Hematopoietic multipotent progenitor cell treated with erythropoietin and hydrocortisone succinate and interleukin-3 and kit ligand, for 17 days (in vitro differentiated cells): Measurements from ENCODE around the gene AUTS2.

ENCODE experiments used
- DNase-seq: peaks from one replicate; pipeline ENCODE4 v3.0.0-alpha.2; 2015; ENCODE audit warnings: low spot score

The AUTS2 gene

DNA sequence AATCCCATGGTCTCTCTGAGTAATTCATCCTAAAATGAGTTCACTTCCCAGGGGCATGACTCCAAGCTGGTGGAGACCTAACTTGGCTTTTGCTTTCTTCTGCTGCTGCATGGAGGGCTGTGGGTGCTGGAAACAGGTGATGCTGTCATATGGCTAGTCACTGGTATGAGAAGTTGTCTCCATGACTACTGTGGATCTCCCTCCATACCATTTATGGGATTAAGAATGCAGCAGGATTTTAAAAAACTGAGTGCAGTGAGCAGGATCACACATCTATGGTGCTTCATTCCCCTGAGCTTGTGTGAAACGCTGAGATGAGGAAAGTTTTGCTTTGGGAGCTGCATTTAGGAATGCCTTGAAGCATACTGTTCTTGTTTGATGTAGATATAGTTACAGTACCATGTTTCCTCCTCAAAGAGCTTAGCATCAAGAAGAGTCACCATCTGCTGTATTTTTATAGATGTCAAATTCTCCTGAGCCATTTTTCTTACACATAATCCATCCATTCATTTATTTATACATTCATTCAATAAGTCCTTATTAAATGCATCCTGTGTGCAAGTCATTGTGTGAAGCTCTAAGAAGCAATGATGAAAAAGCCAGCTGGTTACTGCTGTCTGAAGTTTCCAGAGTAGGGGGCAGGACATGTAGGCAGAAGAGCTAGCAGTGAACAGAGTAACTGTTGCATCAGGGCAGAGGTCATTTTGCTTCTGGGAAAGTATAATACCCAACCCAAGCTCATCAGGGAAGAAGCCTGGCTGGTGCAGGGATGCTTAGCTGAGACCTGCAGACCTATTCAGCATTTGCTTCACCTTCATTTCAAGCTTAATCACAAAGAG lies 534.8 kb downstream of the AUTS2 start:
- no peak for DNase-seq

DNA sequence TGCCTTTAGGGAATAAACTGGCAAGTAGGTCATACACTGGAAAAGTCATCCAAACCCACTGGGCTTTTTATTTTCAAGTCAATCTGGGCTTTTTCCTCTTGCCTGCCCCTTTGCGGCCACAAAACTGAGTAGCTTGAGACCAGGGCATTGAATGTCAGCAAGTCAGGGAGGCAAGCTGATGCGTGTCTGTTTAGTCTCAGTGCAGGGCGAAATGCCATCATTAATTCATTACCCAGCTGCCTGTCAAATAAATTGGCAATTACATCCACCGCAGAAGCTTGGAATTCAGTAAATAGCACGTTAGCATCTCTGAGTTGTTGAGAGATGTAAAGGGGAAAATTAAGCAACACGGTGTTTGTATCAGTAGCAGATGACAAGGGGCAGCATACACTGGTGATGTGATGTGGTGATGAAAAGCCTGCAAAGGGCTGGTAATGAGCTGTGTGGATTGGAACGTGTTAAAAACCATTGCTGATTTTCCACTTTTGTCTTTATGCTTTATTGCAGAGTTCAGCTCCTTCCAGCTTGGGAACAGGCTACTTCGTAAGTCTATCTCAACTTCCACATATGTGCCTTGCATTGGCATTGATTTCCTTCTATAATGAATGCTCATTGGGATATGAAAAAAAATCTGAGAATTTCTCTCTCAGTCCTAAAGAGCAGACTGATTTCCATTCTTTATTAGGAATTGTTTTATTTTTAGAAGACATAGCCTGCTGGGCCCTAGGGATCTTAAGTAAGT lies 535.9 kb downstream of the AUTS2 start:
- no peak for DNase-seq

DNA sequence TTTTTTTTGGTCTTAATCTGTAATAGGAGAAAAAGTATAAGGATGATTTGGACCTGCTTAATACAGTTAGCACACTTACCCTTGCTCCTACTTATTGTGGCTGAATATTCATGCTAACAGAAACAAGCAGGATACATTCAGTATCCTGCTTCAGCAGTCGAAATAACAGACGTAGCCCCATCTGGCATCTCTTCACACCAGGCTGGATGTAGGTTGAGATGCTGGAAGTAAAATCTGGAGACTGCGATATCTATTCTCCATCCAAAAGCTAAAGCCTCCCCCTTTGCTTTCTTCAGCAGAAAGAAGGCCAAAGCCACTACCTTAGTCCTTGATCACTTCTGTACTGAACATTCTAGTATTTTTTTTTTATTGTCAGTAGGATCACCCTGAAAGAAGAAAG lies 537.4 kb downstream of the AUTS2 start:
- no peak for DNase-seq

DNA sequence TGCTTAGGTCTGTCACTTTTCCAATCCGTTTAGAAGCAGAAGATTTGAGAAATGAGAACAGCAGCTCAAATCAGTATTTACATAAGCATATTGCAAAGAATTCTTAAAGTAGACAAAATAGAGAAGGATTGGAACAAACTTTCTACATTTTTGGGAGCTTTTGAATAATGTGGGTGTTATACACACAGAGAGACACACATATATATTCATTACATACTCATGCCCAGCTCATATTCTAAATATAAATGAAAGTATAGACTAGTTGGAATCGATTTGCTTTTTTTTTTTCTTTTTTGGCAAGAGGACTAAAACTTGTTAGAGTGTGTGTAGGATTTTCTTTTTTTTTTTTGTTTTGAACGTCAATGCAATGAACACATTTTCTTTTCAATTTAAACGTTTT lies 538.9 kb downstream of the AUTS2 start:
- DNase-seq: no peak

DNA sequence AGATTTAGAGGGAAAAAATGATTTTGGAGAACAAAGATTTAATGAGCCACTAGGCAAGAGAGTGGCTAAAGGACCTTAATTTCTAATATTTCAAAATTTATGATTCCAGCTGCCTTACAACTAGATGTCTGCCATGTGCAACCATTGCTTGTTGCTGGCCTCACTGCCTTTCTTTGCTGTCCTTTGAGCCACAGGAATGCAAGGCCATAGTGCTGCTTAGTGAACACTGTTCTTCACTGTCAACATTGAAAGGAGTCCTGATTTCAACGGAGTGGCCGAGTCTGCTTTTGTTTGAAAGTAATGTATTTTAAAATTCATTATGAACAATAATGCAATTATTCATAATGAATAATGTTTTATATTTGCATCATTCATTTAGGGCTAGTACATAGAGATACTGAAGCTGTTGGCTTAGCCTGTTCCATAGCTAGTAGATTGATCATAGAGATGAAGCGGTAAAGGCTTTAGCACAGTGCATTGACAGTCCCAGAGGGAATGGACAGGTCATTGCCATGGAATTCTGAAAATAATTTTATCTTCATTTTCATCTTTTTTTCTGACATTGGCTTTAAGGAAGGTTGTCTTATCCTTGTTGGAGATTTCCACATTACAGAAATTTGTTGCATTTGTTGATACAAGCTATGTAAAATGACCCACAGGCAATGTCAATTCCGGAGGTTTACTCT lies 544.1 kb downstream of the AUTS2 start:
- no peak for DNase-seq

DNA sequence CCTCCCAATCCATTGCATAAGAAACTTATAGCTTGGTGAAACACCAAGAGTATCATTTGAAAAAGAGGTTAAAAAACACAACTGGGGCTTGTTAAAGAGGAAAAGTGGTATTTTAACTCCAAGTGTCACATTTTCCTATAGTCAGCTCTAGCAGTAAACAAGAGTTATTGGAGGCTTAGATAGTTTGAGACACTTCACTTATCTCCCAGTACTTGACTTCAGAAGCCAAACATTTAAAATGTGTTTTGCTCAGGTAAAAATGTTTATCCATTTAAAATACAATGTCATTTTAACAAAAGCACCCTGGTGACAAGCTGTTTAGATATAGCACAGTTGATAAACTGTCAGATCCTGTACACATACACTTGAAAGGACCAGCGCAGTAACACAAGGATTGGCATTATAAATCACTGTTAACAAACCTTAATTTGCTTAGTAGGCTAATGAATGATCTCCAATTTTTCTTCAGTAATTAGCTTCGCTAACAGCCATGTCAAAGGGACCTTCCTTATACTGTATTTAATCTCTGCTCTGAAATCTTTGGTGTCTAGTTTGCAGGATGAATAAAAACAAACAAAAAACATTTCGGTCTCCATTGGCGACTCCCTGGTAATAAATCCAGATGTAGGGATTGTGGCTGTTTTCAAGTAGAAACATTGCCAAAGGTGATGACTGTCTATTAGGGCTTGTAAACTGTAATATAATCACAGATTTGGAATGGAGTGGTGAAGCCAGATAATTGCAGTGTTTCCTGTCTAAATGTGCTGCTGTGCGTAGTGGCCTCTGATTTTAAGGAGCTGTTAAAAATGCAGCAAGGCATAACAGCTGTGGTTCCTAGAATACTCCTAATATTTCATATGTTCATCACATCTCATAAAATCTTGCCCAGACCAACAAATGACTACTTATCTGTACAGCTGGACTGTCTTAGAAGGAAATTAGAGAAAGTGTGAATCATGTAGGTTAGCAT lies 545.1 kb downstream of the AUTS2 start:
- DNase-seq: no peak

DNA sequence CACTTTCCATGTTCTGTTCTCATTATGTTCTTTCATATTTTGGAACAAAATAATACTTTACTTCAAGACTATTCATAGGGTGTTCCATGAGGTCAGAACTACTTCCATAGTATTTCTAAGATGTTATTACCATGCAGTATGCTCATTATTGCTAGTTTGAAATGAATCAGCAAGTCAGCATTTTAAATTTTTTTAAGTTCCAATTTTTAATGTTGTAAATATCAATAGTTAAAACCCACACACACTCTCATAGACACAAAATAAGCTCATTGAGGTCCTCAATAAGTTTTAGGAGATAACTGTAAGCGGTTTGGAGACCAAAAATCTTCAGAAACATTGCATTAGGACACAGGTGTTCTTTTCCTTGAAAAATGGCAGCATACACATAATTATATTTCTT lies 550.7 kb downstream of the AUTS2 start:
- DNase-seq: no peak

DNA sequence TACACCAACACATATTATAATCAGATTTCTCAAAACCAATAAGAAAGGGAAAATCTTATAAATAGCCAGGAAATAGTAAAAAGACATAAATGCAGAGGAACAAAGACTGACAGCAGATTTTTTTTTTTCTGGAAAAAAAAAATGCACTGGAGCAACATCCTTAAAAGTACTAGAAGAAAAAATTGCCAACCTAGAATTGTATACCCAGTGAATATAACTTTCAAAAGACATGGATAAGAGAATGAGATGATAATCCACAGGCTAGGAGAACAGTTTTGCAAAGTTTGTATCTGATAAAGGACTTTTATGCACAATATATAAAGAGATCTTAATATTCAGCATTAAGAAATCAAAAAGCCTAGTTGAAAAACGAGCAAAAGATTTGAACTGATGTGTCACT lies 554.0 kb downstream of the AUTS2 start:
- DNase-seq: no peak

DNA sequence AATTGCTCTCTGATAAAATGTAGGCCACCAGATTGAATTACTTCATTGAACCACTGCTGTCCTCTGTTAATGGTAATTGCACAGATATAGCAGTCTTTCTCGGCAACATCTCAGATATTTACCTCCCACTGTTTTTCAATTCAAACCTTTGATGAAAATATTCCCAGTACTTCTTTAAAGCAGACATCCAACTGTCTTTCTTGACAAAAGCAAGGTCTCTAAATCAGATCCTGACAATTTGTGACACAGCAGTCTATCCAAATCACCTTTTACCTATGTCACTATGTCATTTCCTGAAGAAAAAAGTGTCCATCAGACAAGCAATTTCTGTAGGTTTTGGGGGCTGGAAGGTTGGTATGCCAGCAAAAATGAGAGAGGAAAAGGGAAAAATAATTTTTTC lies 555.7 kb downstream of the AUTS2 start:
- DNase-seq: no peak

DNA sequence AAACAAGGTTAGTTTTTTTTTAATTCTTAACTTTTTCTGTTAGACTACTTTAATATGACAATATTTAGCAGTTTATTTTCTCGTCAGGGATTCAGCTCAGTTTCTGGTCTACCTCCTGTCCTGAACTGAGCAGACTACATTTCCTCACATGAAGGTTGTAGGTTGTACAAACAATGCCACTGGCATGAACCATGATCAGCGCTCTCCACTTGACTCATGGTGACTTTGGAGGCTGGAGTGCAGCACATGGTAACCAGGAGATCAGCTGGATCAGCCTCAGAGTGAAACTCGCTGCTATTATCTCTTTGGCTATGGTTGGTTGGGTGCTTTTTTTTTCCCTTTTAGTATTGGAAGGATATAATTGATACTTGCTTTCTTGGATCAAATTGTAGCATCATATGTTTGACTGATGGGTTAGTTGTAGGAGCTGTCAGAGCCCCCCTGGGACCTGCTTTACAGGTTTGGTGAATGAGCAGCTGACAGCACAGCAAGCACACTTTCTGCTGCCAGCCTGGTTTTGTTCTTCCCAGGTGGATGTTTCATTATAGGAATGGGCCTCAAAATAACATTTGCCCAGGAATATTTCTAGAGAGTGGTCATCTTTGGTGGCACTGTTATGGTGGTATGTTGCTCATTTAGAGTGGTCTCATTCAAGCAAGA lies 556.4 kb downstream of the AUTS2 start:
- DNase-seq: no peak

DNA sequence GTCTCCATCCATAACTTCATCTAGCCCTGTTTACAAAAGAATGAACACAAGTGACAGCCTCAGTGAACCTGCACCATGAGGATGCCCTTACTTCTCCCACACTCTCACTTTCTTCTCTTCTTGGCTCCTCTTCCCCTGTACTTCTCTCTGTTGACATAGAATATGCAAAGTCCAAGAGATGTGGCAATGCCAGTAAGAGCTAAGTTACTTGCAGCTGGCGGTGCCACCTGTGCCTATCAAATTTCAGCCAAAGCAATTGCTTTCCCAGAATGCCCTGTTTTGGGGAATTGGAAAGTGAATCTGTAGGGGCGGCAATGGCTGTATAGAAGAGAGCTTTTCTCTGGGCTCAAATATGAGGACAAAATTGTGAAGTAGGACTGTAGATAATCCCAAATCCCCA lies 557.8 kb downstream of the AUTS2 start:
- DNase-seq: no peak

DNA sequence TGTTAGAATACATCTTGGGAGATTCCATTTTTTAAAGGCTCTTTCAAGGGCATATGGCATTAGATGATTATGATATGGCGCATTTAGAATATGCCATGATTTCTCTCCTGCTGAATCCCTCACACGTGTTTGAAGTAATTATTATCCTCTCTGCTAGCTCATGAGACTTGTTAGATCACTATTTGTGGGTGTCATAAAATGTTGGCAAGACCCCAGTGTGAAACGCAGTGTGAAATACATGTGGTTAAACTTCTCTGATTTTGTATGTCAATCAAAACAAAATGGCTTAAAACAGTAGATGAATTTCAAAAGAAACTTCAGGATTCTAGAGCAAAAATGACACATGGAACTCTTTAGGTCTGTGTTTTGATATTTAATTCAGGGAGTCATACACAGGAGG lies 560.8 kb downstream of the AUTS2 start:
- DNase-seq: no peak

DNA sequence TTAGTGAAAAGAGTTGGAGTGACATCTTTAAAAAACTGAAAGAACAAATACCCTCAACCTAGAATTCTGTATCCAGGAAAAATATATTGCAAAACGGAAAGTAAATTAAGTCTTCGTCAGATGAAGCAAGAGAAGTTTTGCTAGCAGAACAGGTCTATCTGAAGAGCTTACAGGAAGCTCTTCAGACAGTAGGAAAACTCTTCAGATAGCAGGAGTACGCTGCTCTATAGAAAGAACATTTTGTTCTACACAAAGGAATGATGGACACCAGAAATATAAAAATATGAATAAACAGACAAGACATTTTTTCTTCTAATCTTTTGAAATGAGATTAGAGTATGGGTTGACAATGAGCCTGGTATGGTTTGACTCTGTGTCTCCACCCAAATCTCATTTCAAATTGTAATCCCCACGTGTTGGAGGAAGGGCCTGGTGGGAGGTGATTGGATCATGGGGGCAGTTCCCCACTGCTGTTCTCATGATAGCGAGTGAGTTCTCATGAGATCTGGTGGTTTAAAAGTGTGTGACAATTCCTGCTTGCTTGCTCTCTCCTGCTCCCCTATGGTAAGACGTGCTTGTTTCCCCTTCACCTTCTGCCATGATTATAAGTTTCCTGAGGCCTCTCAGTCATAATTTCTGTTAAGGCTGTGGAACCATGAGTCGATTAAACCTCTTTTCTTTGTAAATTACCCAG lies 567.3 kb downstream of the AUTS2 start:
- no peak for DNase-seq

DNA sequence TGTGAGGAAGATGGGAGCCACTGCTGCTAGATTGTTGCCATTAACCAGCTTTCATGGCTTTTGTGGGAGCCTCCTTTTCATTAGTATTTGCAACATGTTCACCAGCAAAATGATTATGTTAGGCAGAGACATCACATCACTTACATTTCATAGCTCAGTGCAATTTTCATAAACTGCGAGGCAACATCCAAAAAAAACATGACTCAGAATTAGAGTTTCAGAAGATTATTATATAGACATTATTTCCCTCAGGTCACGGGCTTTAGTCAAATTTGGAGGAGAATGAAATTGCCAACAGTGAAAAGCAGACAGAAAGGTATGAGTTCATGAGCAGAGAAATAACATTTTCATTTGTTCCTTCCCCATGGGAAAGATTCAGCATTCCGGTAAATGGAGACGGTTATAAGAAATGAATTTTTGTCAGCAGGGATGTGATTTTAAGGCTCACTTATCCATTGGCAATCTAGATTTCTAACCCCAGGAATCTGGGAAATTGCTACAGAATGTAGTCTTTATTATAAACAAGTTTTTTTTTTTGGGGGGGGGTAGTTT lies 573.2 kb downstream of the AUTS2 start:
- no peak for DNase-seq

DNA sequence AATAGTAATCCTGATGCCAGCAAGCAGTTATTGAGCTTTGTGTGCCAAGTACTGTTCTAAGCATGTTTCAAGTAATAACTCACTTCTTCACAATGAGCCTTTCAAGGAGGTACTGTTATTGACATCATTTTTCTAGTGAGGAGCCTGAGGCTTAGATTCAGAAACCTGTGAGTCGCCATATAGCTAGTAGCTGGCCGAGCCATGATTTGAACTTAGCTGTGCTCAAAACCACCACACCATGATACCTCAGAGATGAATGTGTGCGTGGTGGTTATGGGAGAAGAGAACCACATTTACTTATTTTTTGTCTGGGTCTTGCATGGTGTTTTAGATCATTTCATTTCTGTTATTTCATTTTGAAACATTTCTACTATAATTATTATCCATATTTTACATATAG lies 578.9 kb downstream of the AUTS2 start:
- no peak for DNase-seq

DNA sequence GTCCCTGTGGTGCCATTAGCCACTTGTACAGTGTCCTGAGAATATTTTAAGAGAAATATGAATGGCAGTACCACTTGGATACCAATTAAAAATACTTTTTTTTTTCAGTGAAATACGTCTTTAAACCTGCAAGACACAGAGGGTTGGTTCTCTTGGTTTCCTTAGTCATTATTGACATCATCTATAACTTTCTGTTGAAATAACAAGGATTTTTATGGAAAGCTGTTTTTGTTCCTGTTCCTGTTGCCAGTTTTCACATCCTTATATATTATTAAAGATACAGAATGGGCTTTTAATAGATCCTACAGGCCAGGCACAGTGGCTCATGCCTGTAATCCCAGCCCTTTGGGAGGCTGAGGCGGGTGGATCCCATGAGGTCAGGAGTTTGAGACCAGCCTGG lies 579.9 kb downstream of the AUTS2 start:
- DNase-seq: no peak

DNA sequence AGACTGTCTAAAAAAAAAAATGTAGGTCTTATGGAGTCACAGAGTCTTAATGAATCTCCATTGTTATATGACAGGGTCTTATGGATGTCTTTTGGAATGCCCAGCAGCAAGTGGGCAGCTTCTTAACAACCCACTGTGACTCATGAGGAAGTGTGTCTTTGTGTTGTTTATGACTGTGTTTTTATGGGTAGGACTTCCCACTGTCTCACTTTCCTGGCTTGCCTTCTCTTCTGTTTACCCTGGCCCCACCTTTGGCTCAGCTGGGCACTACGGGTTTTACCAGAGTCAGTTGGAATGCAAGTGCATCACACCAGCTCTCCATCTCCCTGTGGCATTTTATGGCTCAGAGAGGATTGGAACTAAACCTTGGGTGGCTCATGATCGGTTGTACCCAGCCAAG lies 580.5 kb downstream of the AUTS2 start:
- no peak for DNase-seq

DNA sequence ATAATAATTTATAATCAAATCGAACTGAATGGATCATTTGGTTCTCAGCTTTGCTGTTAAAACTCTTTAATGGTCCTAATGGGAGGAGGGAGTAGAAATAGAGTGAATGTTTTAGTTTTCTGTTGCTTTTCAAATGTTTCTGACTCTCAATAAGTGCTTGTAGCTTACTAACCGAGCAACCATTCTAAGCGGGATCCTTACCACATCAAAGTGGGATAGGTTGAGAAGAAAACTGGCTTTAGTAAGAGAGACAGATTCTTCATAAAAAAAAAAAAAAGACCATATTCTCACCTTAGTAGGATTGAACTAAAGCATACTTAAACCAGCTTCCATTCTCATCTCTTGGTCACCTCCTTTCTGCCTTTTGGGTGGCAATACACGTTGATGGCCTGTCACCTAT lies 584.2 kb downstream of the AUTS2 start:
- DNase-seq: no peak

DNA sequence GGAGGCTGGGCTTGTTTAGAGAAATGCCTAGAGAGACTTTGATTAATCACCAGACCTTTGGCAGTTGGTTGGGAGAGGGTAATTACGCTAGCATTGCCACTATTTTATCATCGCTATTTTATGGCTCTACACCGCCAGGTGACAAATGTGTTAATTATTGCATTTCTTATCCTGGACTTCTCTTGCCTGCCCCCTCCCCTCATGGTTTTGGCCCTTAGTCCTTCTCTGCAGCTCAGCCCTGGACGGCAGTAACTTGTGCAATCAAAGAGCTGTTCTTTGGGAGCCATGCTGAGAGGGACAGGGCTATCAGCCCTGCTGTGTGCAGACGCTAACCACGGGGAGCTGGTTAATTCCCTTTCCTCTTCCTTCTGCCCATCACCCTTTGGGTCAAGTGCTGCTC lies 585.0 kb downstream of the AUTS2 start:
- DNase-seq: no peak

DNA sequence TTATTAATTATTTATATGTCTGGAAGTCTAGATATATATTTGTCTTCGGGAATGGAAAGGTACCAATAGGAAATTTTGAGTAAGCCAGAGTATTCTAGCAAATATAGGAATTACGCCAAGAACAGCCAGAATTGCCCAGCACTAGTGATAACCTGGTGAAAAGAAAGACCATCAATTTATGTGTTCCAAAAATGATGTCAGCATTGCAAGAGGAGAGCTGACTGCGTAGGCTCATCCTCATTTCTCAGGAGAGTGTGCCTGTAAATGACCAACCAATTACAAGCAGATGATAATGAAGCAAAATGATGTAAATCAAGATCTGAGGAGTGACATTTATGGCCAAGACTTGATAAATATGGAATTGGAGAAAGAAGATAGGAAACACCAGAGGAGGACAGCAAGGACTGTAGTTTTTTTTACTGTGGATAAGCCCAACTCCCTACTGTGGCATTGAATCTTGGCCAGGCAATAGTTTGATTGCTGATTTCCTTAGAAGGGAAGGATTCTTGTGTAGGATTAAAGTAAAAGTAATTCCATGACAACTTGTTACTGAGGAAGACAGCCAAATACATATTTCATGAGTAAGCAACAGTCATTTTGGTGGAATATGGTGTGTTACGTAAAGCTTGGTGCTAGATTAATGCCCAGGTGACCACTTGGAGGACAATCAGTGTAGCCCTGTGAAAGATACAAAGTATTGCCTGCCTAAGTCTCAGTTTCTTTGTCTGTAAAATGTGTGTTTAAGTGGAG lies 590.8 kb downstream of the AUTS2 start:
- DNase-seq: no peak
